HG02870 (cell line): ENCODE results near the gene RNLS.
A peak's percentile ranks its signal among the peaks of the same experiment; 100 is the strongest.

ENCODE experiments used
- ATAC-seq: cut with Tn5 transposase; IDR thresholded peaks from one replicate; pipeline ENCODE4 v1.9.1; 2021; ENCODE audit warnings: mild to moderate bottlenecking, moderate library complexity; ENCODE audit not compliant: unreplicated experiment

Gene RNLS

GRCh38 chr10:88395677-88396076 lies 187.4 kb downstream of the RNLS start:
- ATAC-seq: no peak

DNA sequence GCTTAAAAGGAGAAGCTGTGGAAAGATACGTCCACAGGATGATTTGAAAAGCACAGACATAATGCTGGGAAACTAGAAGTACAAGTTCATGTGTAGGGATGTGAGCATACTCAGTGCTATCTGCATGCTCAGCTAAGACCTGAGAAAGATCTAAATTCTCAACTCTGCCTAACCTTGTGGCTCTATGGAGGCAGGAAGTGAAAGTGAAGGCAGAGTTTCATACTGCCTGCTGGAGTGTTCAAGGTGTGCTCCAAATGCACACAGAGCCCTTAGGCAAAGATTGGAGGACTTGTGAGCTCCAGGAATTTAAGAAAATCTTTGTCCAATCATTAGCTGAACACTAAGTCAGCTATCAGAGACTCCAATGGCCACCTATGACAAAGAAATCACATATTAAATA lies 190.9 kb downstream of the RNLS start:
- peak; percentile 87 for ATAC-seq

- ATAC-seq: no peak
These were observed 193.1 kb downstream of the RNLS start for GRCh38 chr10:88390041-88390440.

GRCh38 chr10:88389456-88389855 lies 193.7 kb downstream of the RNLS start:
- ATAC-seq: no peak

DNA sequence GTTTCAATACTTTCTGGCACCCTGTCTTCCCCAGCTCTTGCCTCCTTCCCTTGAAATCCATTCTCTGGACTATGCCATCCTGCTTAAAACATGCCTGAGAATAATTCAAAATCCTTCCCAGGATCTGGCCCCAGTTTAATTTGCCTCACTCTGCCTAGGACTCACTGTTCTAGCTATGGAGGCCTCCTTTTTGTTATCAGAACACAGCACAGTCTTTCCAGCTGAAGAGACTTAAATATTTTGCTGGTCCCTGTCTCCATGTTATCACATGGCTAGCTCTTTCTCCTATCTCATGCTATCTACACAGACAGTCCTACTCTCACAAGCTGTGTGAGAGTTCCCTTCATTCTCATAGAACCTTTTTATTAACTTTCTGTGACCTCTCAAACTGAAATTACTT lies 194.8 kb downstream of the RNLS start:
- ATAC-seq: no peak

GRCh38 chr10:88386821-88387773 lies 196.0 kb downstream of the RNLS start:
- peak; percentile 51 for ATAC-seq

GRCh38 chr10:88386204-88386788 lies 196.8 kb downstream of the RNLS start:
- peak; percentile 31 for ATAC-seq

GRCh38 chr10:88385601-88386203 lies 197.4 kb downstream of the RNLS start:
- peak; percentile 49 for ATAC-seq

DNA sequence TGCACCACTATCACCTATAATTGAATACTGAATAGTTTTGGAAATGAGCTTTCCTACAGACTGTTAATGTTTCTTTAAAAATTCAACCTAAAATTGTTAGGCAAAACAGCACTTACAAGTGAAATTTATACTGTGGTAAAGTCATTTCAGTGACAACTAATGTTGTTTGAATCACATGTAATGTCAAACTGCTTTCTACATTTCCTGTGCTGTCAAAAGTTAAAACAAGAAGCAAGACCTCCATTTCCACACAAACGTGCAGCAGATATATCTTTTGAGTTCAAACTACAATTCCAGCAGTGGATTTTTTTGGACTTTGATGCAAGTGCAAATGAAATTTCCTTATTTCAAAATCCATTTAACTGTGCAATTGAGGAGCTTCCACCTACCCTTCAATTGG lies 199.8 kb downstream of the RNLS start:
- ATAC-seq: no peak

- no peak for ATAC-seq
These were observed 200.4 kb downstream of the RNLS start for GRCh38 chr10:88382699-88383098.

GRCh38 chr10:88379575-88379974 lies 203.5 kb downstream of the RNLS start:
- no peak for ATAC-seq

DNA sequence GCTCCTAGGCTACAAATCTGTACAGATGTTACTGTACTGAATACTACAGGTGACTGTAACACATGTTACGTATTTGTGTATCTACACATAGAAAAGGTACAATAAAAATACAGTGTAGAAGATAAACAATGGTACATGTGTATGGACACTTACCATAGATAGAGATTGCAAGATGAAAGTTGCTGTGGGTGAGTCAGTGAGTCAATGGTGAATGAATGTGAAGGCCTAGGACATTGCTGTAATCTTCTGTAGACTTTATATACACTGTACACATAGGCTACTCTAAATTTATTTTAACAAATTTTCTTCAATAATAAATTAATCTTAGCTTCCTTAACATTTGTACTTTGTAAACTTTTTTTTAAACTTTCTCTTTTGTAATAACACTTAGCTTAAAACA lies 205.6 kb downstream of the RNLS start:
- ATAC-seq: no peak

DNA sequence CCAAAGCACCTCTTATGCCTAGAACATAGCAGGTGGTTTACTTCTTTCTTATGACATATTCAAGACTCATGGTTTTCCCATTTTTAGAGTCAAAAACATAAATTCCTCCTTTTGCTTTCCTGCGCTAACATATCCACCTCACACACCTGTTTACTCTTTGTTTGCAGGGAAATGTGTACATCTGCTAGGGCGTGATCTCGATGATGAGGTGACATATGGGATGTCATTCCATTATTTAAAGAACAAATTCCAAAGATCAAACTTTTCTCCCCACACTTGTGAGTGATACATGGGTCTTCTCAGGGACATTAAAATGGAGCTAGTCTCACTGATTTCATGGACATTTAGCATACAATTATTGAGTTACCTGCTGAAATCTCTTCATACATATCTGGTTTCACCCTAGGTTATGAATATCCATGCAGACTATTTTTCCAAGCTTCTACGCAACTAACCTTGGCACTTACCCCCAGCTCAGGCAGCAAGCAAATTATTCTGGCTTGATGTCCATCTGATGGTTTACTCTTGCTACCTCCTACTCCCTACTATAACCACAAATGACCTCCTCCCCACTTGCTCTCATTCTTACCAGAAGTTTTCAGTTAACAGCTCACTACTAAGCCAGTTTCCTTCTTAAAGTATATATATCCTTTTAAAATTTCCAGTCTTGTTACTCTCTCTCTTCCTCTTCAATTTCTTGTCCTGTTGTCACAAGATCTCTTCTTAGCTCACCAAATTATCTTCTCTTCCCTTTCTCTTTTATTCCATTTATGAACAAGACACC lies 208.5 kb downstream of the RNLS start:
- ATAC-seq: no peak

- ATAC-seq: no peak
These were observed 210.1 kb downstream of the RNLS start for GRCh38 chr10:88372881-88373592.

- ATAC-seq: no peak
These were observed 210.9 kb downstream of the RNLS start for GRCh38 chr10:88372051-88372715.

DNA sequence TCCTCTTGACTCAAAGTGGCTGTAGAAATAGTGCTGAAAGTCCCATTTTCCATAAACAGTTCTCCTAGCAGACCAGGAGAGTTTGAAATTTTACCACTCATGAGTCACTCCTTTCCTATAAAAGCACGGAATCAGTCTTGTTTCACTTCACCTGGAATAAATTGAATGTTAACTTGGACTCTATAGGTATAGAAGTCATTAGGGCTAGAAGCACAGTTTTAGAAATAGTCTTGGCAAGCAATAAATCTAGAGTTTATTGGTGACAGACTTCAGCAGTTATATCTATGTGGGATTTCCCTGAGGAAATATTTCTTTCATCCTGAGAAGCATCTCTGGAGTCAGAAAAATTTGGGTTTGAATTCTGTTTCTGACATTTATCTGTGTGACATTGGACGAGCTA lies 212.4 kb downstream of the RNLS start:
- ATAC-seq: no peak

DNA sequence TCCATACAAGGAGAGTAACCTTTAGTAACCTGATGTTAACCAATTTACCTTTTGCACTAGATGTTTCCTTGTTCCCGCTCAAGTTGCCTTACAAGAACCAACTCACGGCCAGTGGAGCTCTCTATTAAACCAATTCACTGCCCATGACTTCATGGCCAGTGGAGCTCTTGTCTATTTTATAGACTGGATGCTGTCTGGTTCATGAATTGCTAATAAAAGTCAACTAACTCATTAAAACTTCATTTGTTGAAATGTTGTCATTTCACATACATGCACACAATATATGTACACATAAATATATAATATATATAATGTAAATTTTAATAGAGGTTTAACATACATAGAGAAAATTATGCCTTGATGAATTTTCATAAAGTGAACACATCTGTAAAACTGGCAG lies 216.3 kb downstream of the RNLS start:
- no peak for ATAC-seq

GRCh38 chr10:88361995-88362807 lies 220.9 kb downstream of the RNLS start:
- no peak for ATAC-seq

GRCh38 chr10:88361494-88361893 lies 221.6 kb downstream of the RNLS start:
- no peak for ATAC-seq
